K562 (cell line): ENCODE measurements around the gene IGSF9. TPM values are rescaled to one million over a fixed set of nuclear protein-coding genes. Genes with fewer than 3 reads are reported as not detected.

Experiments
- ATAC-seq: fragments of 200-7000 bp; cut with Tn5 transposase; 3 replicates; pipeline ENCODE4 v1.9.1; 2020; ENCODE audit warnings: moderate library complexity
- BruUV-seq: library from RNA; stranded (reverse); fragments of 400-500 nt; replicated peaks from 2 replicates; lab custom pipeline; 2021; lab: Mats Ljungman, UMichigan
- CTCF ChIA-PET: fragments of 300-600 bp; formaldehyde crosslinking; extraction: SDS; loops from one replicate; lab custom pipeline; 2021; ENCODE audit warnings: low intra/inter-chr PET ratio; lab: Yijun Ruan, JAX
- POLR2A ChIA-PET: fragments of 300-600, 350-650 bp; sonication (Branson Sonifier 250); formaldehyde crosslinking; extraction: SDS; loops from one replicate; lab custom pipeline; 2021; ENCODE audit warnings: antibody characterized with exemption, inconsistent platforms; lab: Yijun Ruan, JAX
- DNase-seq, 4 experiments: peaks; one replicate each; pipeline versions ENCODE4 v3.0.0 to v3.0.0-alpha.2; 2011 to 2018; ENCODE audit warnings: low spot score in 3 of 4, mixed read lengths in 3 of 4; ENCODE audit errors: extremely low read depth in 1 of 4
- FAIRE-seq: peaks from 2 replicates; lab custom pipeline; 2011; peaks lifted over from hg19 to GRCh38; lab: Jason Lieb, UNC
- H2AFZ ChIP-seq: 2 replicates; pipeline ENCODE4 v1.6.0; 2011; ENCODE audit warnings: low read depth, low read length, control low read depth, inconsistent platforms
- H3K27ac ChIP-seq: fragments of 200-600 bp; 3 replicates; pipeline ENCODE4 v1.8.0; 2011; ENCODE audit warnings: low read depth, mild to moderate bottlenecking, control low read depth, inconsistent platforms, low read length, moderate library complexity, mixed read lengths; ENCODE audit errors: extremely low read depth
- H3K27me3 ChIP-seq, 2 experiments: fragments of 300-600 bp in 1 of 2; 2 replicates in 1 of 2; 3 replicates in 1 of 2; pipeline versions ENCODE4 v1.6.0 to v1.8.0; 2011; ENCODE audit warnings: inconsistent platforms in 2 of 2, low read length in 2 of 2, mild to moderate bottlenecking in 1 of 2, mixed read lengths in 1 of 2, moderate library complexity in 1 of 2; ENCODE audit not compliant: control insufficient read depth in 2 of 2, insufficient read depth in 2 of 2
- H3K36me3 ChIP-seq: fragments of 300-600 bp; 3 replicates; pipeline ENCODE4 v1.8.0; 2011; ENCODE audit warnings: mild to moderate bottlenecking, low read length, inconsistent platforms; ENCODE audit not compliant: control insufficient read depth, insufficient read depth
- H3K4me1 ChIP-seq, 2 experiments: fragments of 200-600 bp in 1 of 2; replicated peaks in 1 of 2; 2 replicates in 1 of 2; 3 replicates in 1 of 2; pipeline versions ENCODE4 v1.5.1 to v1.8.0; 2011; ENCODE audit warnings: inconsistent platforms in 2 of 2, low read length in 2 of 2, mild to moderate bottlenecking in 1 of 2, mixed read lengths in 1 of 2, moderate library complexity in 1 of 2; ENCODE audit not compliant: control insufficient read depth in 2 of 2, insufficient read depth in 2 of 2
- H3K4me2 ChIP-seq: 2 replicates; pipeline ENCODE4 v1.6.1; 2011; ENCODE audit warnings: low read length, control low read depth, inconsistent platforms, mixed read lengths; ENCODE audit not compliant: insufficient read depth
- H3K4me3 ChIP-seq: fragments of 200-600 bp; sonication (generic), shearing (Covaris generic); 2 replicates; pipeline ENCODE4 v1.5.1; 2016; ENCODE audit warnings: control low read depth, inconsistent platforms
- H3K79me2 ChIP-seq: fragments of 200-600 bp; 3 replicates; pipeline ENCODE4 v1.8.0; 2011; ENCODE audit warnings: low read length, inconsistent platforms; ENCODE audit not compliant: control insufficient read depth, insufficient read depth
- H3K9ac ChIP-seq, 2 experiments: 2 replicates each; pipeline versions ENCODE4 v1.6.0 to v1.6.1; 2011; ENCODE audit warnings: low read depth in 2 of 2, low read length in 2 of 2, control low read depth in 1 of 2, inconsistent platforms in 1 of 2, mild to moderate bottlenecking in 1 of 2, mixed read lengths in 1 of 2; ENCODE audit not compliant: insufficient read depth in 1 of 2
- H3K9me1 ChIP-seq: one replicate; pipeline ENCODE4 v1.6.0; 2011; ENCODE audit warnings: inconsistent platforms, mild to moderate bottlenecking, low read length, moderate library complexity; ENCODE audit not compliant: control insufficient read depth, insufficient read depth
- H3K9me3 ChIP-seq: replicated peaks from 2 replicates; pipeline ENCODE4 v1.5.1; 2011; ENCODE audit warnings: low read depth, low read length, inconsistent platforms; ENCODE audit not compliant: control insufficient read depth, insufficient read depth
- H4K20me1 ChIP-seq: replicated peaks from 2 replicates; pipeline ENCODE4 v1.6.1; 2011; ENCODE audit warnings: low read length, inconsistent platforms, mixed read lengths; ENCODE audit not compliant: control insufficient read depth, insufficient read depth
- ESRRB ChIP-seq: fragments of 250-450 bp; sonication (Bioruptor Pico); IDR thresholded peaks from 2 replicates; pipeline ENCODE4 v1.5.0; 2020; ENCODE audit warnings: mild to moderate bottlenecking, moderate library complexity, borderline replicate concordance
- HMG20B ChIP-seq: fragments of 250-450 bp; sonication (Bioruptor Pico); IDR thresholded peaks from 2 replicates; pipeline ENCODE4 v1.5.0; 2021; ENCODE audit warnings: mild to moderate bottlenecking
- NBN ChIP-seq: fragments of 450-650 bp; IDR thresholded peaks from 2 replicates; pipeline ENCODE4 v1.6.1; 2016; ENCODE audit warnings: low read depth, mild to moderate bottlenecking
- NR3C1 ChIP-seq: sonication (generic); formaldehyde crosslinking; IDR thresholded peaks from 2 replicates; pipeline ENCODE4 v1.8.1; 2022; ENCODE audit warnings: missing genetic modification reagents
- RB1 ChIP-seq: fragments of 450-650 bp; IDR thresholded peaks from 2 replicates; pipeline ENCODE4 v1.6.1; 2017; ENCODE audit warnings: low read depth, mild to moderate bottlenecking
- RFX1 ChIP-seq: fragments of 450-650 bp; IDR thresholded peaks from 2 replicates; pipeline ENCODE4 v1.6.1; 2016; ENCODE audit warnings: mild to moderate bottlenecking, moderate library complexity
- TGIF2 ChIP-seq: sonication (generic); formaldehyde crosslinking; IDR thresholded peaks from 2 replicates; pipeline ENCODE4 v1.8.1; 2022; ENCODE audit warnings: mild to moderate bottlenecking, missing genetic modification reagents, moderate library complexity
- ZBTB1 ChIP-seq: sonication (generic); formaldehyde crosslinking; IDR thresholded peaks from 2 replicates; pipeline ENCODE4 v1.8.1; 2023; ENCODE audit warnings: missing genetic modification reagents, low read depth, mild to moderate bottlenecking, borderline replicate concordance
- ZBTB34 ChIP-seq: fragments of 250-450 bp; sonication (Bioruptor Pico); IDR thresholded peaks from 2 replicates; pipeline ENCODE4 v1.8.0; 2021; ENCODE audit warnings: mild to moderate bottlenecking, moderate library complexity
- ZBTB49 ChIP-seq: sonication (generic); formaldehyde crosslinking; IDR thresholded peaks from 2 replicates; pipeline ENCODE4 v1.8.0; 2022; ENCODE audit warnings: missing genetic modification reagents, mild to moderate bottlenecking, borderline replicate concordance
- ZNF165 ChIP-seq: fragments of 250-450 bp; sonication (Bioruptor Pico); IDR thresholded peaks from 2 replicates; pipeline ENCODE4 v1.4.0; 2020; ENCODE audit warnings: borderline replicate concordance
- ZNF551 ChIP-seq: fragments of 250-450 bp; sonication (Bioruptor Pico); IDR thresholded peaks from 2 replicates; pipeline ENCODE4 v1.5.0; 2021; ENCODE audit warnings: mild to moderate bottlenecking, moderate library complexity
- WGBS: fragments of 100-300 bp; shearing (Covaris generic); methylation state at CpG from one replicate; pipeline ENCODE4 v1.1.6; 2016; ENCODE audit warnings: low coverage, mixed read lengths; ENCODE audit not compliant: insufficient coverage; ENCODE audit errors: missing lambda C conversion rate; 5-methylcytosine and 5-hydroxymethylcytosine counted together
- in situ Hi-C: fragments of 300-500 bp; cut with MboI; formaldehyde crosslinking; loops from 4 replicates; pipeline ENCODE4 v1.15.0; 2018; ENCODE audit warnings: inconsistent platforms, mixed read lengths
- intact Hi-C: fragments of 100-400 bp; cut with micrococcal nuclease; formaldehyde crosslinking; loops from 2 replicates; pipeline ENCODE4 v1.14.2; 2022
- polyA plus RNA-seq, 8 experiments: library from polyadenylated mRNA; depleted of rRNA in 4 of 8; stranded (reverse) in 5 of 8; unstranded in 3 of 8; fragments of >200 nt; fragmentation: Nextera tagmentation in 2 of 8; fragmentation: Illumina TruSeq in 1 of 8; extraction: Ambion mirVana in 2 of 8; extraction: Trizol in 1 of 8; gene quantifications; 2 replicates each; pipeline versions ENCODE4 v1.2.1 to v1.2.3, GENCODE V29; 2011 to 2014; ENCODE audit warnings: inconsistent platforms in 1 of 8, missing spikeins in 1 of 8
- total RNA-seq, 7 experiments: library from RNA; depleted of rRNA in 6 of 7; stranded (reverse); fragments of >200 nt in 6 of 7; fragmentation: Illumina TruSeq in 2 of 7; extraction: Trizol in 2 of 7; gene quantifications; 2 replicates each; pipeline versions ENCODE4 v1.2.1 to v1.2.3, GENCODE V29; 2011 to 2021; ENCODE audit warnings: low replicate concordance in 1 of 7

IGSF9 gene
- total and polyA plus RNA-seq, 9 of the 15 experiments (the other 6 are each of a cell fraction or from before 2014, with no cell fraction given), result 0.03 to 0.29 (median 0.07) TPM; not detected in 1

DNA sequence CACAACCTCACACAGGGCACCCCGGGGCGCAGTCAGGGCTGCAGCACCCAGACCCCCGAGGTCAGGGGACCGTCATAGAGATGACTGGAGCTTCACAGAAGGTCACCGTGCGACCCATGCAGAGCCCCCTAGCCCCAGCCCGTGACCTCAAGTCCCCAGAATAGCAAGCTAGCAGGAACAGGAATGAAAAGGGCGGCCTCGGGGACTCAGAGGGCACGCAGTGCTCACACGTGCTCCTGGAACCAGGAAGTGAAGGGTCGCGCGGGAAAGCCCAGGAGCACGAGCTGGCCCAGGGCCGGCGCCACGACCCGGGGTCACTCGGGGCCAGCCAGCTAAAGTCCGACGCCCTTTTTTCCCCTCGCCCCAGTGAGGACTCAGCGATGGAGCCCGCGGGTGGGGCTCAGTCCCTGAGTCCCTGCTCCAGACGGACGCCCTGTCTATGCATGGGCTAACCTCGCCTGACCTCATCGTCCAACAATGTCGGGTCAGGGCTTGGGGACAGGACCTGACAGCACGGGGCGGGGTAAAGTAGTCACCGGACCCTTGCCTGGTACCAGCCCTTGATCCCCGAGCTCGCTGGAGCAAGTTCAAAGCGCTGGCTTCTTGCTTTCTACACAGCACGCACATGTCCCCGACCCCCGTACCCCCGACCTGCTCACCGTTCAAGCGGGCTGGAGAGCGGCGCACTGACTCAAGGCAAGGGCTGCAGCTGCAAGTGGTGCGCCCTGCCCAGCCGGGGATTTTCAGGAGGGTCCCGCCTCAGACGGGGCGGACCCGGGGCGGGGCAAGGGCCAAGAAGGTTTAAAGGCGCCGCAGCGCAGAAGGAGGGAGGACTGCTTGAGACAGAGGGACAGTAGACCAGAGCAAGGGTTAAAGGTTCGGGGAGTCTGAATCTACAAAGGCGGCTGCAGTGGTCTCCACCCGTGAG, 20.4 kb downstream of the IGSF9 start, which contains the start of gene TAGLN2 (continued):
- TF ChIP-seq NR3C1 (CRISPR knock-in tag) (no peak), ZNF165 (CRISPR knock-in tag) (no peak), ZNF551 (no peak), ESRRB (no peak), RFX1 (no peak), ZBTB1 (CRISPR knock-in tag) (no peak; the same call in 1 of the 2 replicates)

DNA sequence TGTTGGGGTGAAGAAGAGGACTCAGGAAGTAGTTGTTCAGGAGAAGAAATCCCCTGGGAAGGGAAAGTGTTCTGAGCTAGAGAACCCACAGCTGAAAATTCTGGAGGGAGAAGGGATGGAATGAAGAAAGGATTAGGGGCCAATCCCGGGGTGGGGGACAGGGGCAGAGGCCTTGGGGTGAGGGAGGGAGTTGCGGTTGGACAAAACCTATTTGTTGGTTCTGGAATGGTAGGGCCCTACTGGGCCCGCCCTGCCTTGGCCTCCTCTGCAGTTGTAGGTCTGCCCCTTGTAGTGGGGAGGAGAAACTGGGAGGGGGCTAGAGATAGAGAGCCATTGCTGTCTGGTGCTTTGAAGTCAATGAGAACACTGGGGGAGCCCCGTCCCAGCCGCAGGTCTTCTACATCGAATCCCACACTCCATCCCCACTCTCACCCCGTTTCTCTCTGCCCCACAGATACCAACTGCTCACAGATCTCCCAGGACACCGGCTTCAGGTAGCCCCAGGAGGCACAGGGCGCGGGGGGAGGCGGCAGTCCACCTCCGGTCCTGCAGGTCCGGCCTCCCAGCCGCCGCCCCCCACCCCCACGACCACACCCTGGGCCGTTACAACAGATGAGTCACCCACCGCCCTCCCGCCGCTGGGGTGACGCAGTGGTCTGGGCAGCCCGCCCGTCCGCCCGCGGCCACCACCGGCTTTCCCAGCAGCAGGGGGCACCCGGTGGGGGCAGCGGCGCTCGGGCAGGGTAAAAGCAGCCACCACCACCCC, 21.2 kb downstream of the IGSF9 start:
- peak overlapping the region; percentile 93 to 99 for H3K9ac ChIP-seq
- POLR2A ChIA-PET, result interaction anchor here (0.5 to 4.2 kb wide), 14 partner anchors 9 to 271 kb away, joined by 3 to 35 read pairs (median 4); partner anchors contain the start of gene DUSP23
- DNase-seq (peak; percentile 91 to 97 (median 94)), ATAC-seq (peak; percentile 72), FAIRE-seq (no peak)
- peak overlapping the region; percentile 72 for H3K4me3 ChIP-seq
- peaks cover 40% of the 10 kb centered on the region for H3K36me3 ChIP-seq
- H3K27me3 ChIP-seq, result no peaks in the 10 kb centered on the region
- intact Hi-C loops (loop anchor here (1.0 to 10.0 kb wide), 3 partner anchors 24 to 341 kb away; partner anchors contain the start of genes CFAP45 and DCAF8), in situ Hi-C loops (no loop called here)
- CTCF ChIA-PET, result no interaction called here
- H4K20me1 ChIP-seq, result peaks cover 39% of the 10 kb centered on the region; the same call in 1 of the 2 replicates
- H3K79me2 ChIP-seq, result peaks cover 62% of the 10 kb centered on the region
- no peaks in the 10 kb centered on the region for H3K9me3 ChIP-seq
- H3K9me1 ChIP-seq, result peaks cover 12% of the 10 kb centered on the region
- H3K4me2 ChIP-seq, result peak overlapping the region; percentile 94
- 0% methylated on average over 11 of the region's 31 CpGs for WGBS
- H3K27ac ChIP-seq, result peak overlapping the region; percentile 100
- BruUV-seq, result TSS peak; percentile 35
- H2AFZ ChIP-seq, result peak overlapping the region; percentile 65
- H3K4me1 ChIP-seq, result peaks cover 28 to 70% of the 10 kb centered on the region in 2 experiments
- TF ChIP-seq TGIF2 (CRISPR knock-in tag) (peak; percentile 24), ZBTB34 (no peak), NBN (no peak), RB1 (peak; percentile 53; the same call in 1 of the 2 replicates), ZBTB49 (CRISPR knock-in tag) (no peak), HMG20B (CRISPR knock-in tag) (no peak), ESRRB (no peak)
